GM12865 (cell line): ENCODE results near the gene CEP131.
"Not testable (repeated sequence)": the region's sequence is repeated elsewhere in the genome, so short reads cannot be mapped to it uniquely, and the experiment has no call there.

Experiments
- DNase-seq: peaks from one replicate; pipeline ENCODE4 v3.0.0; 2010; ENCODE audit warnings: low read depth
- H3K4me3 ChIP-seq: 2 replicates; pipeline ENCODE4 v1.5.1; 2011; ENCODE audit warnings: mild to moderate bottlenecking, low read depth, low read length, control low read depth
- TF ChIP-seq, protein P1 (sequence below): IDR thresholded peaks from 2 replicates; pipeline ENCODE4 v1.5.1; 2011; ENCODE audit warnings: low read length, control low read depth, low read depth, inconsistent platforms; ENCODE audit not compliant: insufficient read depth; ENCODE audit errors: missing control alignments

CEP131 gene

GRCh38 chr17:81152288-81152828 is 70.4 kb downstream of the CEP131 start:
- TF ChIP-seq, protein P1, sequence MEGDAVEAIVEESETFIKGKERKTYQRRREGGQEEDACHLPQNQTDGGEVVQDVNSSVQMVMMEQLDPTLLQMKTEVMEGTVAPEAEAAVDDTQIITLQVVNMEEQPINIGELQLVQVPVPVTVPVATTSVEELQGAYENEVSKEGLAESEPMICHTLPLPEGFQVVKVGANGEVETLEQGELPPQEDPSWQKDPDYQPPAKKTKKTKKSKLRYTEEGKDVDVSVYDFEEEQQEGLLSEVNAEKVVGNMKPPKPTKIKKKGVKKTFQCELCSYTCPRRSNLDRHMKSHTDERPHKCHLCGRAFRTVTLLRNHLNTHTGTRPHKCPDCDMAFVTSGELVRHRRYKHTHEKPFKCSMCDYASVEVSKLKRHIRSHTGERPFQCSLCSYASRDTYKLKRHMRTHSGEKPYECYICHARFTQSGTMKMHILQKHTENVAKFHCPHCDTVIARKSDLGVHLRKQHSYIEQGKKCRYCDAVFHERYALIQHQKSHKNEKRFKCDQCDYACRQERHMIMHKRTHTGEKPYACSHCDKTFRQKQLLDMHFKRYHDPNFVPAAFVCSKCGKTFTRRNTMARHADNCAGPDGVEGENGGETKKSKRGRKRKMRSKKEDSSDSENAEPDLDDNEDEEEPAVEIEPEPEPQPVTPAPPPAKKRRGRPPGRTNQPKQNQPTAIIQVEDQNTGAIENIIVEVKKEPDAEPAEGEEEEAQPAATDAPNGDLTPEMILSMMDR = no peak
- no peak for DNase-seq
- no peak overlapping the region for H3K4me3 ChIP-seq

DNA sequence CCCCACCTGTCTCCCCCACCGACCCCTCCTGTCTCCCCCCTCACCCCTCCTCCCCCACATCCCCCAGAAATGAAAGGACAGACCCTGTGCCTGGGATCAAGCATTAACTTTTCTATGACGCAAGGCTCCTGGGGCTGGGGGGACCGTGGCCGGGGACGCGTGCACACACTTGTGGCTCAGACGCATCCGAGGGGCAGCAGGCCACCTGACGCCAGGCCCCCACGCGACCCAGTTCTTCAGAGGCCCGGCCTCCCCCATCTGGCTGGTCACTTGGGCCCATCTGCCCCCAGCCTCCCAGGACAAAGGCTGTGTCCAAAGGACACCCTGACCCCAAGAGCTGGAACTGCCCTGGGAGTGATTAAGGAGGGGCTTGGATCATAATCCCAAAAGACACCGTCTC is 71.5 kb downstream of the CEP131 start:
- TF ChIP-seq, protein P1 = no peak
- no peak overlapping the region for H3K4me3 ChIP-seq

DNA sequence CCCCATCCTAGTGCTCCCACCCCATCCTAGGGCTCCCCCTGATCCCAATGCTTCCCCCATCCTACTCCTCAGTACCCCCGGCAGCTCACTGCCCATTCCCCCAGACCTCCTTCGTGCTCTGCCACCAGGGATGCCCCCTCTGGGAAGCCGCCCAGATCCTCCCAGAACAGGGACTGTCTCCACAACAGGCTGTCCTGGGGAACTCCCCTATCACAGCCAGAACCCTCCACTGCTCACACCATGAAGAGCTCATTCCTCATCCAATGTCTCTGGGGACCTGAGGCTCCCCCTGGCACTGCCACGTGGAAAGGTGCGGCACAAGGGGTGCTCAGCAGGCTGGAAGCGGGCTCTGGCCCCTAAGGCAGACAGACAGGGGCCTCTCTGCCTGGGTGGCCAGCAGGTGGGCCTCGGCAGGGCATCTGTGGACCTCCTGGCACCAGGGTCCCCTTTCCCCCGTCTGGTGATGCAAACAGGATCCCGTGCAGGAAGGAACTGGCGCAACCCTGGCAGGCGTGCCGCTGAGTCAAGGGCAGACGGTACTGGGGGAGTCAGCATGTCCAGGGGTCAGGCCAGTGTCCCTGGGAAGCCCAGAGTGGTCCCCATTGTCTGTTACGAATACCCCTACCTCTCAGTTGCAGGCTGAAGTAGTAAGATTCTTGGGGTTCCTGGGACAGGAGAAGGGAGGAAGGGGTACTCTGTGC is 72.2 kb downstream of the CEP131 start:
- no peak for DNase-seq
- TF ChIP-seq, protein P1 = no peak
- H3K4me3 ChIP-seq = no peak overlapping the region

More for the DNA sequence above, 71.5 kb downstream of the CEP131 start:
- no peak for DNase-seq

GRCh38 chr17:81148986-81149533 is 73.7 kb downstream of the CEP131 start:
- no peak for DNase-seq
- TF ChIP-seq, protein P1 = no peak
- no peak overlapping the region for H3K4me3 ChIP-seq

GRCh38 chr17:81148571-81148970 is 74.2 kb downstream of the CEP131 start:
- TF ChIP-seq, protein P1 = no peak
- H3K4me3 ChIP-seq = no peak overlapping the region
- no peak for DNase-seq

GRCh38 chr17:81147701-81148100 is 75.1 kb downstream of the CEP131 start:
- no peak overlapping the region for H3K4me3 ChIP-seq

DNA sequence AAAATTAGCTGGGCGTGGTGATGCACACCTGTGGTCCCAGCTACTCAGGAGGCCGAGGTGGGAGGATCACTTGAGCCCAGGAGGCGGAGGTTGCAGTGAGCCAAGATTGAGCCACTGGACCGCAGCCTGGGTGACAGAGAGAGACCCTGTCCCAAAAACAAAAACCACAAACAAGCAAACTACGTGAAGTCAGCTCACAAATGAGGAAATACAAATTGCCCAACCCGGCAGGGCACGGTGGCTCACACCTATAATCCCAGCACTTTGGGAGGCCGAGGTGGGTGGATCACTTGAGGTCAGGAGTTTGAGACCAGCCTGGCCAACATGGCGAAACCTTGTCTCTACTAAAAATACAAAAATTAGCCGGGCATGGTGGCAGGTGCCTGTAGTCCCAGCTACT is 76.6 kb downstream of the CEP131 start:
- H3K4me3 ChIP-seq, DNase-seq: not testable (repeated sequence)

More at GRCh38 chr17:81147701-81148100, 75.1 kb downstream of the CEP131 start:
- DNase-seq = no peak
- TF ChIP-seq, protein P1 = no peak
